ENCODE measurements around the gene RAI14.

DNA sequence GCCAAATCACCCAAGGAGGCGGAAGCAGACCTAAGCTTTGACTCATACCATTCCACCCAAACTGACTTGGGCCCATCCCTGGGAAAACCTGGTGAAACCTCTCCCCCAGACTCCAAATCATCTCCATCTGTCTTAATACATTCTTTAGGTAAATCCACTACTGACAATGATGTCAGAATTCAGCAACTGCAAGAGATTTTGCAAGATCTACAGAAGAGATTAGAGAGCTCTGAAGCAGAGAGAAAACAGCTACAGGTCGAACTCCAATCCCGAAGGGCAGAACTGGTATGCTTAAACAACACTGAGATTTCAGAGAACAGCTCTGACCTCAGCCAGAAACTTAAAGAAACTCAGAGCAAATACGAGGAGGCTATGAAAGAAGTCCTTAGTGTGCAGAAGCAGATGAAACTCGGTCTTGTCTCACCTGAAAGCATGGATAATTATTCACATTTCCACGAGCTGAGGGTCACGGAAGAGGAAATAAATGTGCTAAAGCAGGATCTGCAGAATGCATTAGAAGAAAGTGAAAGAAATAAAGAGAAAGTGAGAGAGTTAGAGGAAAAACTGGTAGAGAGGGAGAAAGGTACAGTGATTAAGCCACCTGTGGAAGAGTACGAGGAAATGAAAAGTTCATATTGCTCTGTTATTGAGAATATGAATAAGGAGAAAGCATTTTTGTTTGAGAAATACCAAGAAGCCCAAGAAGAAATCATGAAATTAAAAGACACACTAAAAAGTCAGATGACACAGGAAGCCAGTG, 167.0 kb downstream of the RAI14 start:
- TF ChIP-seq, protein P1, sequence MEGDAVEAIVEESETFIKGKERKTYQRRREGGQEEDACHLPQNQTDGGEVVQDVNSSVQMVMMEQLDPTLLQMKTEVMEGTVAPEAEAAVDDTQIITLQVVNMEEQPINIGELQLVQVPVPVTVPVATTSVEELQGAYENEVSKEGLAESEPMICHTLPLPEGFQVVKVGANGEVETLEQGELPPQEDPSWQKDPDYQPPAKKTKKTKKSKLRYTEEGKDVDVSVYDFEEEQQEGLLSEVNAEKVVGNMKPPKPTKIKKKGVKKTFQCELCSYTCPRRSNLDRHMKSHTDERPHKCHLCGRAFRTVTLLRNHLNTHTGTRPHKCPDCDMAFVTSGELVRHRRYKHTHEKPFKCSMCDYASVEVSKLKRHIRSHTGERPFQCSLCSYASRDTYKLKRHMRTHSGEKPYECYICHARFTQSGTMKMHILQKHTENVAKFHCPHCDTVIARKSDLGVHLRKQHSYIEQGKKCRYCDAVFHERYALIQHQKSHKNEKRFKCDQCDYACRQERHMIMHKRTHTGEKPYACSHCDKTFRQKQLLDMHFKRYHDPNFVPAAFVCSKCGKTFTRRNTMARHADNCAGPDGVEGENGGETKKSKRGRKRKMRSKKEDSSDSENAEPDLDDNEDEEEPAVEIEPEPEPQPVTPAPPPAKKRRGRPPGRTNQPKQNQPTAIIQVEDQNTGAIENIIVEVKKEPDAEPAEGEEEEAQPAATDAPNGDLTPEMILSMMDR (IDR thresholded peaks at IDR 0.05; ENCODE audit: insufficient read depth, low read depth, low read length), result no peak
- no peak for TF ChIP-seq EZH2 (IDR thresholded peaks at IDR 0.05; ENCODE audit: insufficient read depth, low read length)

Data from astrocyte (in vitro differentiated cells and primary cell).